ENCODE measurements around the gene KAT5.

- TF ChIP-seq SP1 (CRISPR knock-in tag; conservative IDR thresholded peaks at IDR 0.05) (no peak), ZNF396 (CRISPR knock-in tag; IDR thresholded peaks at IDR 0.05; ENCODE audit: borderline replicate concordance) (no peak), ZSCAN18 (CRISPR knock-in tag; IDR thresholded peaks at IDR 0.05) (no peak), PREB (CRISPR knock-in tag; IDR thresholded peaks at IDR 0.05; ENCODE audit: borderline replicate concordance) (no peak), TEAD4 (CRISPR knock-in tag; IDR thresholded peaks at IDR 0.05) (no peak), CTCF (IDR thresholded peaks at IDR 0.05) (no peak), HMGXB4 (CRISPR knock-in tag; IDR thresholded peaks at IDR 0.05) (no peak), ZNF232 (CRISPR knock-in tag; IDR thresholded peaks at IDR 0.05) (no peak), USF1 (CRISPR knock-in tag; IDR thresholded peaks at IDR 0.05) (no peak), ATF3 (CRISPR knock-in tag; conservative IDR thresholded peaks at IDR 0.05) (no peak), NR3C1 (CRISPR knock-in tag; conservative IDR thresholded peaks at IDR 0.05; ENCODE audit: low read depth) (no peak), ZBTB43 (CRISPR knock-in tag; IDR thresholded peaks at IDR 0.05) (no peak), ATF1 (CRISPR knock-in tag; IDR thresholded peaks at IDR 0.05) (no peak), KAT7 (CRISPR knock-in tag; IDR thresholded peaks at IDR 0.05; ENCODE audit: borderline replicate concordance) (no peak)
These were observed 13.8 kb upstream of the KAT5 start for GRCh38 chr11:65698205-65698604.

Data from WTC11 (cell line).